GM12873 (cell line): Measurements from ENCODE around the gene ZNFX1.

Source experiments
- CTCF ChIP-seq: IDR thresholded peaks from 2 replicates; pipeline ENCODE4 v1.5.1; 2012; ENCODE audit warnings: low read depth, mild to moderate bottlenecking, moderate library complexity, low read length, control low read depth; ENCODE audit not compliant: insufficient read depth; ENCODE audit errors: missing control alignments

Gene ZNFX1

GRCh38 chr20:49275636-49276035 lies 2.2 kb downstream of the ZNFX1 start:
- no peak for TF ChIP-seq CTCF

- no peak for TF ChIP-seq CTCF
Observed at GRCh38 chr20:49275216-49275615, 2.6 kb downstream of the ZNFX1 start.

GRCh38 chr20:49273696-49274277 lies 4.1 kb downstream of the ZNFX1 start:
- no peak for TF ChIP-seq CTCF

- no peak for TF ChIP-seq CTCF
Observed at GRCh38 chr20:49272654-49273053, 5.2 kb downstream of the ZNFX1 start.

- no peak for TF ChIP-seq CTCF
Observed at GRCh38 chr20:49270736-49271135, 7.1 kb downstream of the ZNFX1 start.

GRCh38 chr20:49270177-49270576 lies 7.7 kb downstream of the ZNFX1 start:
- TF ChIP-seq CTCF: no peak

GRCh38 chr20:49268600-49269365 lies 9.1 kb downstream of the ZNFX1 start:
- no peak for TF ChIP-seq CTCF
